Left lung (tissue), 10 donors: ENCODE data around the gene TFIP11. TPM values are rescaled to one million over a fixed set of nuclear protein-coding genes. Genes with fewer than 3 reads are reported as not detected.

Experiments used
- ATAC-seq: fragments of 200-7000 bp; cut with Tn5 transposase; one replicate; pipeline ENCODE4 v1.9.1; 2020; ENCODE audit warnings: moderate library complexity
- DNase-seq, 4 donors: peaks; one replicate each; pipeline ENCODE4 v3.0.0-alpha.2; 2013 to 2020
- H3K27ac ChIP-seq, 2 donors: fragments of 200-600 bp; sonication (generic) in 1 of 2; one replicate each; pipeline versions ENCODE4 v1.5.0 to v1.8.0; 2020 to 2021
- H3K27me3 ChIP-seq, 2 donors: fragments of 200-600 bp; sonication (generic) in 1 of 2; one replicate each; pipeline versions ENCODE4 v1.5.0 to v1.8.0; 2020 to 2021
- H3K36me3 ChIP-seq, 2 donors: fragments of 200-600 bp; sonication (generic) in 1 of 2; one replicate each; pipeline versions ENCODE4 v1.5.0 to v1.8.0; 2020 to 2021
- H3K4me1 ChIP-seq, 2 donors: fragments of 200-600 bp; one replicate each; pipeline ENCODE4 v1.8.0; 2021
- H3K4me3 ChIP-seq, 2 donors: fragments of 200-600 bp; sonication (generic) in 1 of 2; one replicate each; pipeline versions ENCODE4 v1.5.0 to v1.8.0; 2020 to 2021; ENCODE audit warnings: mild to moderate bottlenecking in 1 of 2
- H3K9me3 ChIP-seq, 2 donors: fragments of 200-600 bp; sonication (generic) in 1 of 2; one replicate each; pipeline versions ENCODE4 v1.5.0 to v1.8.0; 2020 to 2021
- intact Hi-C, 2 donors: fragments of 100-400 bp; cut with DNase I; formaldehyde crosslinking; loops; one replicate each; pipeline versions ENCODE4 v1.11.2 to v1.14.2; 2022
- polyA plus RNA-seq, 6 donors: library from polyadenylated mRNA; unstranded; fragments of 120-200 nt; gene quantifications; one replicate each; pipeline ENCODE4 v1.2.1, GENCODE V29; 2013; ENCODE audit not compliant: insufficient read length in 6 of 6
- total RNA-seq, 2 donors: library from RNA; stranded (reverse); fragmentation: NEBNext Ultra II Directional; extraction: Animal tissue kit (Norgen Biotek cat#: 25700); gene quantifications; one replicate each; pipeline ENCODE4 v1.2.1, GENCODE V29; 2021
- TF ChIP-seq, protein P1 (sequence below), 2 donors: fragments of 200-600 bp; sonication (generic) in 1 of 2; IDR thresholded peaks; one replicate each; pipeline versions ENCODE4 v1.5.0 to v1.8.0; 2021; ENCODE audit warnings: antibody characterized with exemption in 2 of 2
- donor health status: DM: no; HTN: yes; CAD: no.
- donor health status: DM: no; HTN: no; CAD: no.

Gene TFIP11
- total and polyA plus RNA-seq, 8 donors = 32.1 to 39.9 (median 36.8) TPM

DNA sequence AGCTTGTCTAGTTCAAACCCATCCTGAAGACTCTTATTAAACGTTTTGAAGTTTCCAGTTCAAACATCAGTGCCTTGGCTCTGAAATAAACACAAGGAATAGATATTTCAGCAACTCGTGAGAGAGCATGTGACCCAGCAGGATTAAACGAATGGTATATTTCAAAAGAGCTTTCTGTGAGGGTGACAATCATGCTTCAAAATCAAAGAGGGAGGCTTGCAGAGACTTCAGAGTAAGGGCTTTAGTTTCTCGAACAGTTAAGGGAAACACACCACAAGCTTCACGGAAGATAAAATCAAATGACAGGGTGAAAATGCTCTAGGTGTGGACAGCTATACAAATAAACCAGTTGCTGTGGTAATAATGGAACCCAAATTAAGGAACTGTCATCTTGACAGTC, 30.1 kb downstream of the TFIP11 start:
- Histone ChIP-seq H3K27me3 (no peaks in the 10 kb centered on the region), H3K4me1 (peaks cover 21 to 83% of the 10 kb centered on the region in 2 donors), H3K9me3 (no peaks in the 10 kb centered on the region), H3K4me3 (no peak overlapping the region), H3K27ac (no peak overlapping the region), H3K36me3 (peaks cover 0 to 7% of the 10 kb centered on the region in 2 donors)
- no peak for DNase-seq
- TF ChIP-seq, protein P1, sequence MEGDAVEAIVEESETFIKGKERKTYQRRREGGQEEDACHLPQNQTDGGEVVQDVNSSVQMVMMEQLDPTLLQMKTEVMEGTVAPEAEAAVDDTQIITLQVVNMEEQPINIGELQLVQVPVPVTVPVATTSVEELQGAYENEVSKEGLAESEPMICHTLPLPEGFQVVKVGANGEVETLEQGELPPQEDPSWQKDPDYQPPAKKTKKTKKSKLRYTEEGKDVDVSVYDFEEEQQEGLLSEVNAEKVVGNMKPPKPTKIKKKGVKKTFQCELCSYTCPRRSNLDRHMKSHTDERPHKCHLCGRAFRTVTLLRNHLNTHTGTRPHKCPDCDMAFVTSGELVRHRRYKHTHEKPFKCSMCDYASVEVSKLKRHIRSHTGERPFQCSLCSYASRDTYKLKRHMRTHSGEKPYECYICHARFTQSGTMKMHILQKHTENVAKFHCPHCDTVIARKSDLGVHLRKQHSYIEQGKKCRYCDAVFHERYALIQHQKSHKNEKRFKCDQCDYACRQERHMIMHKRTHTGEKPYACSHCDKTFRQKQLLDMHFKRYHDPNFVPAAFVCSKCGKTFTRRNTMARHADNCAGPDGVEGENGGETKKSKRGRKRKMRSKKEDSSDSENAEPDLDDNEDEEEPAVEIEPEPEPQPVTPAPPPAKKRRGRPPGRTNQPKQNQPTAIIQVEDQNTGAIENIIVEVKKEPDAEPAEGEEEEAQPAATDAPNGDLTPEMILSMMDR (IDR thresholded peaks at IDR 0.05) = no peak
- no peak for ATAC-seq
- intact Hi-C loops = no loop called here

DNA sequence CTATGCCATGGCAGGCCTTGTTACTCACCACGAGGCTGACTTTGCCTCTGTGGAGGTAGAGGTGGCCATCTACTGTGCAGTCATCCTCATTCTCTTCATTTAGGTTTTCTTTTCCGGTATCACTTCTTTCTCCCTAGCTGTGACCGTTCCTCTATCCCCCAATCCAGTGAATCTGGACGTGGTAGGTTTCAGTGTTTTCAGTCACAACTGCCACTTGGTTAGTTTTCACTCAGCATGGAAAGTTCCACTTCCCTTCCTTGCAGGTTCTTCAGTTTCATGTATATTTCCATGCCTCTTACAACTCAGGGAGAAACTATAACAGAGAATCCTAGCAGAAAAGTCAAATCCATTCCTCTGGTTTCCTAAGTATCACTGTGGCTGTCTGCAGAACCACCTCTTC, 30.6 kb downstream of the TFIP11 start:
- Histone ChIP-seq H3K4me3 (no peak overlapping the region), H3K27ac (no peak overlapping the region), H3K27me3 (no peaks in the 10 kb centered on the region), H3K36me3 (peaks cover 0 to 5% of the 10 kb centered on the region in 2 donors), H3K9me3 (no peaks in the 10 kb centered on the region), H3K4me1 (peaks cover 21 to 87% of the 10 kb centered on the region in 2 donors)
- TF ChIP-seq, protein P1 (IDR thresholded peaks at IDR 0.05) = no peak
- ATAC-seq (no peak), DNase-seq (no peak)
- intact Hi-C loops = no loop called here

DNA sequence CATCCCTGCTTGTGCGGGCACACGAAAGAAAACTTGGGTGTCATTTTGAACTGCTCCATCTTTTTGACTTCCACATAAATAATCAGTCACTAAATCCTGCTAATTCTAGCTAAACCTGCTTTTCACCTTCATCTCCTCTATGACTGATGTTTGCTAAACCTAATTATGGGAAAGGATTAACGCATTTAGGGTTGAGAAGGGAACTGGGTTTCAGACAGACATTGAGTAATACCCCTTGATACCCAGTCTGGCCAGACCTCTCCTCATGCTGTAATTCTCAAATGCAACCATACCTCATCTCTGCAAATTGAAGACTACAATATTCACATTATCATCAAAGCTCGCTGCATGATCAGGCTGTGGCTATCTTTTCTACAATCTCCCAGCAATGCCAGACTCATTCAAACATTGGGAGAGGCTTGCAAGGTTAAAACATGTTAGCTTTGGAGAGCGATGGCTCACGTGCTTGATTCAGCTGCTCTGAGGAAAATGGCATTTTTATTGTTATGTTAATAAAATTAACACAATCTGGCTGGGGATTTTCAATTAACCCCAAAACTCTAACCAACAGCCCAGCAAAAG, 31.1 kb downstream of the TFIP11 start:
- no peak overlapping the region for H3K4me3 ChIP-seq
- TF ChIP-seq, protein P1 (IDR thresholded peaks at IDR 0.05) = no peak
- ATAC-seq = no peak
- no peaks in the 10 kb centered on the region for H3K27me3 ChIP-seq
- H3K36me3 ChIP-seq = peaks cover 0 to 9% of the 10 kb centered on the region in 2 donors
- no peaks in the 10 kb centered on the region for H3K9me3 ChIP-seq
- no peak overlapping the region for H3K27ac ChIP-seq
- peaks cover 21 to 90% of the 10 kb centered on the region in 2 donors for H3K4me1 ChIP-seq
- intact Hi-C loops = no loop called here
- DNase-seq = no peak

DNA sequence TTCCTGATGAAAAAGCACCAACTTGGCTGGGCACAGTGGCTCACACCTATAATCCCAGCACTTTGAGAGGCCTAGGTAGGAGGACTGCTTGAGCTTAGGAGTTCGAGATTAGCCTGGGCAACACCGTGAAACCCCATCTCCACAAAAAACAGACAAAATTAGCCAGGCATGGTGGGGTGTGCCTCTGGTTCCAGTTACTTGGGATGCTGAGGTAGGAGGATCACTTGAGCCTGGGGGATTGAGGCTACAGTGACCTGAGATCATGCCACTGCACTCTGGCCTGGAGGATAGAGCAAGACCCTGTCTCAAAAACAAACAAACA, 31.7 kb downstream of the TFIP11 start:
- Histone ChIP-seq H3K4me3 (no peak overlapping the region), H3K27me3 (no peaks in the 10 kb centered on the region), H3K36me3 (peaks cover 0 to 13% of the 10 kb centered on the region in 2 donors), H3K9me3 (no peaks in the 10 kb centered on the region), H3K27ac (no peak overlapping the region), H3K4me1 (peaks cover 21 to 89% of the 10 kb centered on the region in 2 donors)
- intact Hi-C loops = no loop called here
- no peak for DNase-seq
- no peak for ATAC-seq
- TF ChIP-seq, protein P1 (IDR thresholded peaks at IDR 0.05) = no peak

DNA sequence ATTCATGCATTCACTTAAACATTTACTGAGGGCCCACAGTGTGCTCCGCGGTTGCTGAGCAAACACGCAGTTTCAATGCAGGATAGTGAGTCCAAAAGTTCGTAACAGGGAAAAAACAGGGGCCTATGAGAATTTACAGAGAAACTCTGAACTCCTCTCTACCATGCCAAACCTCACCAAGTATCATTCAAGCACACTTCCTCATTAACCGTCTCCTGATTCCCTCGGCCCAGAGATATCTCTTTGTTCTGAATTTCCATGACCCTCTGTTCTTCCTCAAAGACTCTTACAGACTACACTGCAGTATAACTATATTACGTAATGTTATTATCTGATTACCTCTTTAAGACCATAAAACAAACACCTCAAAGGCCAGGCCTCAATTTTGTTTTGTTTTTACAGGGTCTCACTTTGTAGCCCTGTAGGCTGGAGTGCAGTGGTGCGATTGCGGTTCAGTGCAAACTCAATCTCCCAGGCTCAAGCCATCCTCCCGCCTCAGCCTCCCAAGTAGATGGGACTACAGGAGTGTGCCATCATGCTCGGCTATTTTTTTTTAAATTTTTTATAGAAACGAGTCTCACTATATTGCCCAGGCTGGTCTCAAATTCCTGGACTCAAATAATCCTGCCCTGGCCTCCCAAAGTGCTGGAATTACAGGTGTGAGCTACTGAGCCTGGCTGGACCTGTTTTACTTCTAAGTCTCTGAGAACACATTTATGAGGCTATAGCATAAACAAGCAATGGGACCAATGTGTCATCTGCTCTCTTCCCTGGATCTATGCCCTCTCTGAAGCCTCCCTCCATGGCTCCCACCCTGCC, 32.3 kb downstream of the TFIP11 start:
- TF ChIP-seq, protein P1 (IDR thresholded peaks at IDR 0.05) = no peak
- H3K36me3 ChIP-seq = peaks cover 0 to 19% of the 10 kb centered on the region in 2 donors
- H3K4me1 ChIP-seq = peaks cover 21 to 89% of the 10 kb centered on the region in 2 donors
- H3K27ac ChIP-seq = peak overlapping the region in 1 of 2 donors; percentile 57
- H3K9me3 ChIP-seq = no peaks in the 10 kb centered on the region
- DNase-seq (no peak), ATAC-seq (peak; percentile 8)
- no peaks in the 10 kb centered on the region for H3K27me3 ChIP-seq
- H3K4me3 ChIP-seq = peak overlapping the region; percentile 2 to 25
- intact Hi-C loops = no loop called here
